Measurements from ENCODE around the gene CSTPP1.

Gene CSTPP1

GRCh38 chr11:47121056-47121455 lies 184.5 kb downstream of the CSTPP1 start (continued):
- TF ChIP-seq, protein P1, sequence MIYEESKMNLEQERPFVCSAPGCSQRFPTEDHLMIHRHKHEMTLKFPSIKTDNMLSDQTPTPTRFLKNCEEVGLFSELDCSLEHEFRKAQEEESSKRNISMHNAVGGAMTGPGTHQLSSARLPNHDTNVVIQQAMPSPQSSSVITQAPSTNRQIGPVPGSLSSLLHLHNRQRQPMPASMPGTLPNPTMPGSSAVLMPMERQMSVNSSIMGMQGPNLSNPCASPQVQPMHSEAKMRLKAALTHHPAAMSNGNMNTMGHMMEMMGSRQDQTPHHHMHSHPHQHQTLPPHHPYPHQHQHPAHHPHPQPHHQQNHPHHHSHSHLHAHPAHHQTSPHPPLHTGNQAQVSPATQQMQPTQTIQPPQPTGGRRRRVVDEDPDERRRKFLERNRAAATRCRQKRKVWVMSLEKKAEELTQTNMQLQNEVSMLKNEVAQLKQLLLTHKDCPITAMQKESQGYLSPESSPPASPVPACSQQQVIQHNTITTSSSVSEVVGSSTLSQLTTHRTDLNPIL (CRISPR knock-in tag; IDR thresholded peaks at IDR 0.05; ENCODE audit: low read depth) = no peak
- TF ChIP-seq CSDC2 (CRISPR knock-in tag; IDR thresholded peaks at IDR 0.05) = no peak

- ATAC-seq = no peak
- TF ChIP-seq, protein P1 (CRISPR knock-in tag; IDR thresholded peaks at IDR 0.05; ENCODE audit: low read depth) = no peak
- TF ChIP-seq SNAI2 (CRISPR knock-in tag; IDR thresholded peaks at IDR 0.05) (no peak), TOX (CRISPR knock-in tag; IDR thresholded peaks at IDR 0.05; ENCODE audit: borderline replicate concordance) (no peak), ARNTL (CRISPR knock-in tag; IDR thresholded peaks at IDR 0.05; ENCODE audit: borderline replicate concordance, low read depth) (no peak), TCF4 (CRISPR knock-in tag; IDR thresholded peaks at IDR 0.05; ENCODE audit: borderline replicate concordance) (no peak), BACH2 (CRISPR knock-in tag; IDR thresholded peaks at IDR 0.05; ENCODE audit: borderline replicate concordance) (no peak), CSDC2 (CRISPR knock-in tag; IDR thresholded peaks at IDR 0.05) (no peak), ZNF70 (CRISPR knock-in tag; IDR thresholded peaks at IDR 0.05) (no peak)
Measured at GRCh38 chr11:47121731-47122130, 185.2 kb downstream of the CSTPP1 start.

DNA sequence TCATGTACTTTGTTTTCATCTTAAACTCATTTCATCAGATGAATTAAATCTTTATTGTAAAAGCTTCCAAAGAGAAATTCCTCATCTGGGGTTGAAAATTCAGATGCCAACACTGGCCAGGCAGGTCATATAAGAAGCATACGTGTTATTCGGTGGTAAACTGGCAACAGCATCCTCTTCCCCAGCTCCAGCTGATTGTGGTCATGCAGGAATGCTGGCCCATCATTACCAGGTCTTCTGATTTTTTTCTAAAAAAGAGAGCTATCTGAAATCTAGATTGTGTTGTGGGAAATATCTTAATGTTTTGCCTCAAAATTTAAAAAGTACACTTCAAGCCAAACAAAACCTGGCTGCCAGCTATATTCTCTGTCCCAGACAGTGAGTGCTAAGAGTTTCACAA lies 186.5 kb downstream of the CSTPP1 start:
- TF ChIP-seq CSRNP3 (CRISPR knock-in tag; IDR thresholded peaks at IDR 0.05) (no peak), PPARA (CRISPR knock-in tag; IDR thresholded peaks at IDR 0.05; ENCODE audit: borderline replicate concordance) (no peak), SNAI2 (CRISPR knock-in tag; IDR thresholded peaks at IDR 0.05) (no peak), ESRRG (CRISPR knock-in tag; IDR thresholded peaks at IDR 0.05) (no peak), PATZ1 (CRISPR knock-in tag; IDR thresholded peaks at IDR 0.05; ENCODE audit: borderline replicate concordance) (no peak), ZFP30 (CRISPR knock-in tag; IDR thresholded peaks at IDR 0.05) (no peak), RARB (CRISPR knock-in tag; IDR thresholded peaks at IDR 0.05) (no peak), ISL1 (CRISPR knock-in tag; IDR thresholded peaks at IDR 0.05) (no peak), TSHZ2 (CRISPR knock-in tag; IDR thresholded peaks at IDR 0.05) (no peak), ZFP3 (CRISPR knock-in tag; IDR thresholded peaks at IDR 0.05) (no peak), GLIS3 (CRISPR knock-in tag; IDR thresholded peaks at IDR 0.05) (no peak), BACH2 (CRISPR knock-in tag; IDR thresholded peaks at IDR 0.05; ENCODE audit: borderline replicate concordance) (no peak)
- peak; percentile 53 for ATAC-seq

- no peak for TF ChIP-seq ZC3H10 (CRISPR knock-in tag; IDR thresholded peaks at IDR 0.05)
- TF ChIP-seq PATZ1 (CRISPR knock-in tag; IDR thresholded peaks at IDR 0.05; ENCODE audit: borderline replicate concordance) = no peak
- TF ChIP-seq ISL1 (CRISPR knock-in tag; IDR thresholded peaks at IDR 0.05) = peak; percentile 42; the same call in 1 of the 2 replicates
- peak; percentile 88 for ATAC-seq
Measured at GRCh38 chr11:47124675-47125074, 188.1 kb downstream of the CSTPP1 start.
